Bronchial epithelial cell (primary cell): ENCODE data around the gene WNK4. TPM values are rescaled to one million over a fixed set of nuclear protein-coding genes. Genes with fewer than 3 reads are reported as not detected.

Experiments
- DNase-seq: peaks from one replicate; pipeline ENCODE4 v3.0.0-alpha.2; 2010; ENCODE audit warnings: low read depth
- FAIRE-seq: peaks from 2 replicates; lab custom pipeline; 2011; peaks lifted over from hg19 to GRCh38; lab: Jason Lieb, UNC
- H3K27me3 ChIP-seq: 2 replicates; pipeline ENCODE4 v1.5.1; 2011; ENCODE audit warnings: low read length; ENCODE audit not compliant: control insufficient read depth, insufficient read depth
- H3K36me3 ChIP-seq: 2 replicates; pipeline ENCODE4 v1.5.1; 2011; ENCODE audit warnings: low read length; ENCODE audit not compliant: control insufficient read depth, insufficient read depth
- H3K4me3 ChIP-seq: 2 replicates; pipeline ENCODE4 v1.5.1; 2011; ENCODE audit warnings: mild to moderate bottlenecking, low read depth, low read length, control low read depth
- total RNA-seq: library from RNA; depleted of rRNA; stranded (reverse); fragments of >200 nt; gene quantifications from 2 replicates; pipeline ENCODE4 v1.2.1, GENCODE V29; 2014
- TF ChIP-seq, protein P1 (sequence below): IDR thresholded peaks from 2 replicates; pipeline ENCODE4 v1.5.1; 2011; ENCODE audit warnings: mild to moderate bottlenecking, moderate library complexity, low read length, control low read depth, inconsistent platforms; ENCODE audit not compliant: insufficient read depth, severe bottlenecking

Gene WNK4
- total RNA-seq, 1 donor from 2014 or later, result under 0.01 TPM

DNA sequence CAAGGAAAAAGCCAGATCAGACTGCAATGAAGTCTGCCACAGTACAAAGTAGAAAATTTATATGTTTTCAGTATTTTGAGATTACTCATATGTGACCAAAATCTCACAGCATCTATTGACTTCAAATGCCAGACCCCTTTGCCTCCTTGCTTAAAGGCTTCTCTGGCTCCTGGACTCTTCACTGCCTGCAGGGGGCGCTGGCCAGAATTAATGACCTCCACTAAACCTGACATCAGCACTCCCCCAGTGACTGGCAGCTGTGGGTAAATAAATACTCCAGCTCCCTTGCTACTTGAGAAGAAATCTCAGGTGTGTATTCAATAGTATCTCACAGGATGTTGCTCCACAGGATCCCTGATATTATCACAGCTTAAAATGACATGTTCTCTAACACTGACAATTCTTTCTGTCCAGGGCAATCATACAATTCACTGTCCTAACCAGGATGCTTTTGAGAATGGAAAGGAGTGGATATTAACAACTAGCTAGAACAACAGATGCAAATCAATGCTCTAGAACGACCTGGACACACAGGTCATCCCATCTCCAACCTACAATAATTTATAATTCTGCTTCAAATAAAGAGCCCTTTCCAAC lies 39.6 kb downstream of the WNK4 start:
- FAIRE-seq (no peak), DNase-seq (peak; percentile 44)
- H3K36me3 ChIP-seq, result peaks cover 27% of the 10 kb centered on the region
- no peaks in the 10 kb centered on the region for H3K27me3 ChIP-seq
- TF ChIP-seq, protein P1, sequence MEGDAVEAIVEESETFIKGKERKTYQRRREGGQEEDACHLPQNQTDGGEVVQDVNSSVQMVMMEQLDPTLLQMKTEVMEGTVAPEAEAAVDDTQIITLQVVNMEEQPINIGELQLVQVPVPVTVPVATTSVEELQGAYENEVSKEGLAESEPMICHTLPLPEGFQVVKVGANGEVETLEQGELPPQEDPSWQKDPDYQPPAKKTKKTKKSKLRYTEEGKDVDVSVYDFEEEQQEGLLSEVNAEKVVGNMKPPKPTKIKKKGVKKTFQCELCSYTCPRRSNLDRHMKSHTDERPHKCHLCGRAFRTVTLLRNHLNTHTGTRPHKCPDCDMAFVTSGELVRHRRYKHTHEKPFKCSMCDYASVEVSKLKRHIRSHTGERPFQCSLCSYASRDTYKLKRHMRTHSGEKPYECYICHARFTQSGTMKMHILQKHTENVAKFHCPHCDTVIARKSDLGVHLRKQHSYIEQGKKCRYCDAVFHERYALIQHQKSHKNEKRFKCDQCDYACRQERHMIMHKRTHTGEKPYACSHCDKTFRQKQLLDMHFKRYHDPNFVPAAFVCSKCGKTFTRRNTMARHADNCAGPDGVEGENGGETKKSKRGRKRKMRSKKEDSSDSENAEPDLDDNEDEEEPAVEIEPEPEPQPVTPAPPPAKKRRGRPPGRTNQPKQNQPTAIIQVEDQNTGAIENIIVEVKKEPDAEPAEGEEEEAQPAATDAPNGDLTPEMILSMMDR, result peak; percentile 71
- no peak overlapping the region for H3K4me3 ChIP-seq

DNA sequence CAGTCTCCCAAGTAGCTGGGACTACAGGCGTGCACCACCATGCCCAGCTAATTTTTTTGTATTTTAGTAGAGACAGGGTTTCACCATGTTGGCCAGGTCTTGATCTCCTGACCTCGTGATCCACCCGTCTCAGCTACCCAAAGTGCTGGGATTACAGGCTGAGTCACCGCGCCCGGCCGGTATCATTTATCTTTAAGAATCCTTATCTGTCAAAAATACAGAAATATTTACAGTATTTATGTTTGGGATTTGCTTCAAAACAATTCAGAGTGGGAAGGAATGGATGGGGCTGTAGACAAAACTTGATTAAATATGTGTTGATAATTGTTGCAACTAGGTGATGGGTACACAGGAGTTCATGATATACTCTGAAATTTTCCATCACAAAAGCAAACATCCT lies 40.8 kb downstream of the WNK4 start:
- DNase-seq, result no peak
- no peak for FAIRE-seq
- TF ChIP-seq, protein P1, result no peak
- Histone ChIP-seq H3K4me3 (no peak overlapping the region), H3K36me3 (peaks cover 18% of the 10 kb centered on the region), H3K27me3 (no peaks in the 10 kb centered on the region)

DNA sequence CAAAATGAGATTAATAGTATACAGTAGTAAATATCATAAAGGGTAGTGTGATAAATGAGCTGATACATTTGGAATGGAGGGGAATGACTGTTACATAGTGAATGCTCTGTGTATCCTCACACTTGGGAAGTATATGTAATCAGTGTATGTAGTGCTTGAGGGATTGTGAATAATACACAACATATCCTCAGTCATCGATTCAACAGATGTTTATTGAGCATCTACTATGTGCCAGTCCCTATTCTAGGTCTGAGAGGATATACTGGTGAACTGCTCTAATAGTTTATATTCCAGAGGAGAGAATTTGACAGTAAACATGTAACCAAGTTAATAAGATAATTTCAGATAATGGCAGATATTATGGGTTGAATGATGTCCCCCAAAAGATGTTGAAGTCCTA lies 47.1 kb downstream of the WNK4 start:
- TF ChIP-seq, protein P1, result no peak
- Histone ChIP-seq H3K27me3 (no peaks in the 10 kb centered on the region), H3K4me3 (no peak overlapping the region), H3K36me3 (no peaks in the 10 kb centered on the region)
- no peak for FAIRE-seq
- no peak for DNase-seq

DNA sequence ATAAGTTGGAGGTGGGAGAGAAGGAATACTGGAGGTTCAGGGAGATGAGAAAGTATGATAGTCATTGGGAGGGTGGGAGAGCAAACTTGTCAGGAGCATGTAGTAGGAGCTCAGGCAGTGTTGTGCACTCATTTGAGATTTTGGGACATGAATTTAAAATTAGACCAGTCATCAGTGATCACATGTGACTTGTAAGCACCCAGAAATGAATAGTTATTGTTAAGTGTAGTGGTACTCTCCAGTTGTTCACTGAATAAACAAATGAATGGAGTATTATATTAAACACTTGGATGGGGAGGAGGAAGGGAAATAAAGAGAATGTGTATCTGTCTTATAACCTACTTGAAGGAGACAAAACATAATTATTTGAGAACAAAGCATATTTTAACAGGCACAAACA lies 50.6 kb downstream of the WNK4 start:
- TF ChIP-seq, protein P1, result no peak
- no peak overlapping the region for H3K4me3 ChIP-seq
- no peaks in the 10 kb centered on the region for H3K27me3 ChIP-seq
- DNase-seq (no peak), FAIRE-seq (no peak)
- peaks cover 5% of the 10 kb centered on the region for H3K36me3 ChIP-seq

DNA sequence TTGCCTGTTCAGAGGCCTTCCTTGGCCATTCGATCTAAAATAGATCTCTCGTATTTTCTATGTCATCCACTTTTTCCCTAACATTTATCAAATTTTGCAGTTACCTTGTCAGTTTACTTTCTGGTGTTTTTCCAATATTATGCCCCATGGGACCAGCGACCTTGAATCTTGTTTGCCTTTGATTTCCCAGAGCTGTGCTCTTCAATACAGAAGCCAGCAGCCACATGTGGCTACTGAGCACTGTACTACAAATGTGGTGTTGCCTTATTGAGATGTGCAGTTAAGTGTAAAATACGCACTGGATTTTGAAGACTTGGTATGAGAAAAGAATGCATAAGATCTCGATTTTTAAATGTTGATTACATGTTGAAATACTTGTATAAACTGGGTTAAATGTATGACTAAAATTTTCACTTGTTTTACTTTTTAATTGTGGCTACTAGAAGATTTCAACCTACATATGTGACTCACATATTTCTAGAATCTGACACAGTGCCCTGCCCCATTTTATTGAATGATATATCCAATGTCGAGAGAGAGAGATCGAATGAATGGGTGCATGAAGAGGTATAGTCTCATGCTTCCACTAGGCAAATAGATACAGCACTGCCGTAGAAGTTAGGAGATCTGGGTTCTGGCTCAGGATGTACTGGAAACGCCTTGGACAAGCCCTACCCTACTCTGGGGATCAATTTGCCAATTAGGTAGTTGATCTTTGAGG lies 52.0 kb downstream of the WNK4 start:
- FAIRE-seq, result no peak
- DNase-seq, result peak; percentile 36
- Histone ChIP-seq H3K27me3 (no peaks in the 10 kb centered on the region), H3K36me3 (peaks cover 7% of the 10 kb centered on the region), H3K4me3 (peak overlapping the region; percentile 92)
- TF ChIP-seq, protein P1, result no peak
